ENCODE data around the gene NR2E3.
"Not testable (repeated sequence)": the region's sequence is repeated elsewhere in the genome, so short reads cannot be mapped to it uniquely, and the experiment has no call there.

The NR2E3 gene

DNA sequence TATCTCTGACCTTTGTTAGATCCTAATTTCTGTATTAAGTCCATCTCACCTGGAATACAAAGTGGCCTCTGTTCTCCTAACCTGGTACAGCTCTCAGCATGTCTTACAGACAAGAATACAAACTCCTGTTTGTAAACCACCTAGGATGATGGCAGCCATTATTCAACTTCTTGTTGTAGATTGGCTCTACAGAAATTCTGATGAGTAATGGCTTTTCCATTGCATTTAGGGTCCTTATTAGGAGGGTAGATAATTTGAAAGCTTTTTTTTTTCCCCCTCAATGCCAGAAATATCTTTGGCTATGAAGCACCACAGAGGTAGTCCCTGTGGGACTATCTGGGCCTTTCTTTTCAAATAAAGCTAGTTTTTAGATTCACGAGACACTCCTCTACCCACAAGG, 9.8 kb downstream of the NR2E3 start:
- DNase-seq = no peak

DNA sequence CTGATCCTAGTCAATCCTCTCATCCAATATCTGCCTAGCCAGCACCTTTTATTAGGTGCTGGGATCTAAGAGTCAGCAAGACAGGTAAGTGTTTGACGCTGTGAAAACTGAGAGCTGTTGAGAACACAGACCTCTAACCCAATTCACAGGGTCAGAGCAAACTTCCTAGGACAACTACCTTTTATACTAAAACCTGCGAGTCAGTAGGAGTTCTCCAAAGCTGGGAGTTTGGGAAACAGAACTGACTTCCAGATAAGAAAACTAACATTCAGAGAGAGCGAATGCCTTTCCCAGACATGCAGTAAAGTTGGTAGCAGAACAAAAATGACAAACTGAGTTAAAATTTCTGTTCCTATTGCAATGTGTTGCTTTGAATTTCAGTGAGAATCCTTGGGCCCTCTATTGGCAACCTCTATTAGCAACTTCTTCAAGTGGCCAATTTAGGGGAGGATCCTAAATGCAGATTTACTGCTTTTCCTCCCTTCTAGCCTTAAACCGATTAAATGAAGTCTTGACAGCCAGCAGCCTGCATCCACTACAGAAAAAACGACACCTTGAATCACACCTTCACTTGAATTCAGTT, 11.3 kb downstream of the NR2E3 start:
- no peak for DNase-seq

- no peak for DNase-seq
Measured at GRCh38 chr15:71822890-71823630, 12.7 kb downstream of the NR2E3 start.

- DNase-seq = no peak
Measured at GRCh38 chr15:71823801-71824200, 13.4 kb downstream of the NR2E3 start.

DNA sequence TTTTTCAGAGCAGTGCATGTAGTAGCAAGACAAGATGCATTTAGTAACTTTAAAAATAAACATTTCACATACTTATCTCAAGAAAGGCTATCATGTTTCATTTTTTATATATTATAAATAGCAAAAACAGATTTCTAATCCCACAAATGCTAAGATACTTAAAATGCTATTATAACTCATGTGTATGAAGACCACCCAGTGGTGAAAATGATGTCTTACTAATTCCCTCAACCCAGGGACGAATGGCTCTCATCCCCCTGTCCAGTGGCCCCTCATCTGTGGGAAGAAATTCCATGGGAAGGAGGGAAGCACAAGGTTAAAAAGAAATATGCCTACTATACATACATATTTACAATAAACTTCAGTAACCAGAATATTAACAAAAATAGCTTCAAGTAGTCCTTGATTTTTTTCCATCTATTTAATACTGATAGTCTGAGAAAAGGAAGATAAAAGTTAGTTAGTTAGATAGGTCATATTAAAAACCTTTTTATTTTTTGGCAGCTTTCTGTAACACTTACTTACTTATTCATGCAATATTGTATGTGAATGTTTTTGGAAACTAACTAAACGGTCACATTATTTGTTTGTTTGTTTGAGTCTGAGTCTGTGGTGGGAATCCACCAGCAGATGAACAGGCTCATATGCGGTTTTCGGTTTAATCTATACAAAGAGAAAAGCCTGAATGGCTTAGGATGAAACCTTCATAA, 14.8 kb downstream of the NR2E3 start:
- no peak for DNase-seq

GRCh38 chr15:71826196-71826595, 15.8 kb downstream of the NR2E3 start:
- DNase-seq = no peak

DNA sequence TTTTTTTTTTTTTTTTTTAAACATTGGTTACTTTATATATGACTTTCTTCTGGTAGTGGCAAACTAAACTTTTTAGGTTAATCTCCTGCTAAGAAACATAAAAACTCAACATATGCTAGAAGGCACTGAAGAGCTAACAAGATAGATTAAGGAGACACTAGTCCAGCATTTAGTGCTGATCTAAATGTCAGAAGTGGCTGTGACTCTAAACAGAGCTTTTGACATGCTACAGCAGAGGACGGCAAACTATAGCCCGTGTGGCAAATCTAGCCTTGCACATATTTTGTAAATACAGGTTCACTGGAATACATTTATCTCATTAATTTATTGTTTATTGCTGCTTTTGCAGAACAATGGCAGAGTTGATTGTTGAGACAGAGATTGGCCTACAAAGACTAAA, 20.6 kb downstream of the NR2E3 start:
- no peak for DNase-seq

DNA sequence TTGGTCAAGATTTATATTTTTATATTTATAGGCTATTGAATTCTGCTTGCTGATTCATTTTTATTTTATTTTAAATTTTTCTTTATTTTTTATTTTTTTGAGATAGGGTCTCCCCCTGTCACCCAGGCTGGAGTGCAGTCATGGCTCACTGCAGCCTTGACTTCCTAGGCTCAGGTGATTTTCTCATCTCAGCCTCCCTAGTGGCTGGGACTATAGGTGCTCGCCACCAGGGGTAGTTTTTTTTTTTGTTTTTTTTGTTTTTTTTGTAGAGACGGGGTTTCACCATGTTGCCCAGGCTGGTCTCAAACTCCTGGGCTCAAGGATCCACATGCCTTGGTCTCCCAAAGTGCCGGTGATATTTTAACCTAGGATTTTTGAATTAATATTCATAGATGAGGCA, 31.2 kb downstream of the NR2E3 start:
- DNase-seq = no peak

GRCh38 chr15:71844916-71845315, 34.6 kb downstream of the NR2E3 start:
- no peak for DNase-seq

- DNase-seq = no peak
Measured at GRCh38 chr15:71853543-71853942, 43.2 kb downstream of the NR2E3 start.

DNA sequence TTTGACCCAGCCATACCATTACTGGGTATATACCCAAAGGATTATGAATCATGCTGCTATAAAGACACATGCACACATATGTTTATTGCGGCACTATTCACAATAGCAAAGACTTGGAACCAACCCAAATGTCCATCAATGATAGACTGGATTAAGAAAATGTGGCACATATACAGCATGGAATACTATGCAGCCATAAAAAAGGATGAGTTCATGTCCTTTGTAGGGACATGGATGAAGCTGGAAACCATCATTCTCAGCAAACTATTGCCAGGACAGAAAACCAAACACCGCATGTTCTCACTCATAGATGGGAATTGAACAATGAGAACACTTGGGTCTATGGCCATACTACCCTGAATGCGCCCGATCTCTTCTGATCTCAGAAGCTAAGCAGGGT, 47.9 kb downstream of the NR2E3 start:
- DNase-seq = not testable (repeated sequence)

All from fibroblast of skin of right biceps (primary cell).